ENCODE measurements around the gene OCSTAMP. TPM values are rescaled to one million over a fixed set of nuclear protein-coding genes. Genes with fewer than 3 reads are reported as not detected.

Gene OCSTAMP
- total RNA-seq, 4 donors from 2014 or later, result not detected

DNA sequence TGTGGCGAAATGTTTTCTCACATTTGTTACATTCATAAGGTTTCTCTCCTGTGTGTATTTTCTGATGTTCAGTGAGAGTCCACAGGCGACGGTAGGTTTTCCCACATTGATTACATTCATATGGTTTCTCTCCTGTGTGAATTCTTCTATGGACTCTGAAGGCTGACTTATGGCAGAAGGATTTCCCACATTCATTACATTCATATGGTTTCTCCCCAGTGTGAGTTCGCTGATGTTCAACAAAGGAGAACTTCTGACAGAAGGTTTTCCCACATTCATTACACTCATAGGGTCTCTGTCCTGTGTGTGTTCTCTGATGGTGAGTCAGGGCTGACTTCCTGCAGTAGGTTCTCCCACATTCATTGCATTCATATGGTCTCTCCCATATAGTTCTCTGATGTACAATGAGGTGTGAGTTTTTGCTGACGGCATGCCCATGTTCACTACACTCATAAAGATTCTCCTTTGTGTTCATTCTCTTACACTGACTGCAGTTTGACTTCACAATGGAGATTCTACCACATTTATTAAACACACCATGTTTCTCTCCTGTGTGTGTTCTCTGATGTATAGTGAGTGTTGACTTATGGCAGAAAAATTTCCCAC lies 49.0 kb downstream of the OCSTAMP start:
- H3K9me3 ChIP-seq, result peaks cover 0 to 27% (median 5%) of the 10 kb centered on the region in 4 donors
- DNase-seq, result no peak
- H3K4me1 ChIP-seq, result no peaks in the 10 kb centered on the region
- H3K27ac ChIP-seq, result no peak overlapping the region
- H3K27me3 ChIP-seq, result no peaks in the 10 kb centered on the region
- H3K4me3 ChIP-seq, result no peak overlapping the region
- TF ChIP-seq, protein P1, sequence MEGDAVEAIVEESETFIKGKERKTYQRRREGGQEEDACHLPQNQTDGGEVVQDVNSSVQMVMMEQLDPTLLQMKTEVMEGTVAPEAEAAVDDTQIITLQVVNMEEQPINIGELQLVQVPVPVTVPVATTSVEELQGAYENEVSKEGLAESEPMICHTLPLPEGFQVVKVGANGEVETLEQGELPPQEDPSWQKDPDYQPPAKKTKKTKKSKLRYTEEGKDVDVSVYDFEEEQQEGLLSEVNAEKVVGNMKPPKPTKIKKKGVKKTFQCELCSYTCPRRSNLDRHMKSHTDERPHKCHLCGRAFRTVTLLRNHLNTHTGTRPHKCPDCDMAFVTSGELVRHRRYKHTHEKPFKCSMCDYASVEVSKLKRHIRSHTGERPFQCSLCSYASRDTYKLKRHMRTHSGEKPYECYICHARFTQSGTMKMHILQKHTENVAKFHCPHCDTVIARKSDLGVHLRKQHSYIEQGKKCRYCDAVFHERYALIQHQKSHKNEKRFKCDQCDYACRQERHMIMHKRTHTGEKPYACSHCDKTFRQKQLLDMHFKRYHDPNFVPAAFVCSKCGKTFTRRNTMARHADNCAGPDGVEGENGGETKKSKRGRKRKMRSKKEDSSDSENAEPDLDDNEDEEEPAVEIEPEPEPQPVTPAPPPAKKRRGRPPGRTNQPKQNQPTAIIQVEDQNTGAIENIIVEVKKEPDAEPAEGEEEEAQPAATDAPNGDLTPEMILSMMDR (IDR thresholded peaks at IDR 0.05), result no peak
- TF ChIP-seq POLR2A (IDR thresholded peaks at IDR 0.05), result no peak
- H3K36me3 ChIP-seq, result no peaks in the 10 kb centered on the region

DNA sequence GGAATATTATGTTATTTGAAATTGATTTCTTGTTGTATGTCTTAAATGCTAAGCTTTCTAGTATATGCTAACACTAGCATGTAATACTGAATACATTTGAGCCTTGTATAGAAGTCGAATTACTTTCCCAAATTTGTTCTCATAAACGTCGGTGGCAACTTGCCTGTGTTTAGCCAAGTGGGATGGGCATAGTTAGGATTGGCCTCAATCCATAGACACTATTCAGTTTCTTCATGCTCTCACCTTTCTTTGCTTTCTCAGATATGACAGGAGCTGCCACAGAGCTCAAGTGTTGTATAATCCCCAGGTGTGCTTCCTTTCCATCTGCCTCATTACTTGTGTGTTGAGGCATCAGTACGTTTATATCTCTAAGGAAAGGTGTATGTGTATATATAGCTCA lies 56.4 kb downstream of the OCSTAMP start:
- TF ChIP-seq, protein P1 (IDR thresholded peaks at IDR 0.05), result no peak
- no peak for TF ChIP-seq POLR2A (IDR thresholded peaks at IDR 0.05)
- Histone ChIP-seq H3K4me1 (no peaks in the 10 kb centered on the region), H3K4me3 (no peak overlapping the region), H3K27ac (no peak overlapping the region), H3K9me3 (no peaks in the 10 kb centered on the region), H3K36me3 (no peaks in the 10 kb centered on the region), H3K27me3 (no peaks in the 10 kb centered on the region)
- no peak for DNase-seq

DNA sequence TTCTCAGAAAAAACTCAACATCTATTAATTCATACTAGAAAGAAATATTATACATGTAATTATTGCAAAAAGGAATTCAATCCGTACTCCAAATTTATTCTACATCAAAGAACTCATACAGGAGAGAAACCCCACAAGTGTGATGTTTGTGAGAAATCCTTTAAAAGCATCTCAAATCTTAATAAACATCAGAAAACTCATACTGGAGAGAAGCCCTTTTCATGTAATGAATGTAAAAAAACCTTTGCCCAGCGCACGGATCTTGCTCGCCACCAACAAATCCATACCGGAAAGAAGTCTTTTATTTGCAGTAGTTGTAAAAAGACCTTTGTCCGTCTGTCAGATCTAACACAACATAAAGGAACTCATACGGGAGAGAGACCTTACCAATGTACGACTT lies 59.1 kb downstream of the OCSTAMP start:
- H3K4me1 ChIP-seq, result no peaks in the 10 kb centered on the region
- no peak for DNase-seq
- H3K9me3 ChIP-seq, result no peaks in the 10 kb centered on the region
- H3K36me3 ChIP-seq, result no peaks in the 10 kb centered on the region
- TF ChIP-seq, protein P1 (IDR thresholded peaks at IDR 0.05), result no peak
- TF ChIP-seq POLR2A (IDR thresholded peaks at IDR 0.05), result no peak
- H3K4me3 ChIP-seq, result no peak overlapping the region
- no peak overlapping the region for H3K27ac ChIP-seq
- H3K27me3 ChIP-seq, result no peaks in the 10 kb centered on the region

Other genes starting within 250 kb of the OCSTAMP start
- not detected for gene CDH22, start 242.2 kb downstream of the OCSTAMP start, total RNA-seq
- gene ELMO2, start 144.0 kb downstream of the OCSTAMP start, total RNA-seq, result 10 to 100 TPM; 24.3 to 78.4 (median 26.4) TPM
- gene ZNF334, start 37.1 kb downstream of the OCSTAMP start, total RNA-seq, result 10 to 100 TPM in 1 of 4 donors, 1 to 10 TPM in 3; 4.4 to 19.8 (median 6.2) TPM
- gene SLC13A3, start 100.8 kb upstream of the OCSTAMP start, total RNA-seq, result 10 to 100 TPM in 1 of 4 donors, 1 to 10 TPM in 1, not detected in 2; 1.3 to 10.7 TPM
- gene TP53RK, start 138.8 kb upstream of the OCSTAMP start, total RNA-seq, result 10 to 100 TPM in 2 of 4 donors, 1 to 10 TPM in 2; 7.4 to 12.1 (median 10.6) TPM
- gene SLC2A10, start 159.0 kb upstream of the OCSTAMP start, total RNA-seq, result 10 to 100 TPM in 3 of 4 donors, 1 to 10 TPM in 1; 8.3 to 19.0 (median 15.4) TPM